B cell (primary cell): Measurements from ENCODE around the gene KIRREL3. TPM values are rescaled to one million over a fixed set of nuclear protein-coding genes. Genes with fewer than 3 reads are reported as not detected.

ENCODE experiments used
- ATAC-seq: fragments of 200-7000 bp; cut with Tn5 transposase; one replicate; pipeline ENCODE4 v1.10.0; 2021; ENCODE audit warnings: low read depth, mild to moderate bottlenecking, moderate number of reproducible peaks, moderate library complexity
- CTCF ChIA-PET: fragments of 350-600 bp; sonication (Branson Sonifier 250); formaldehyde crosslinking; loops from one replicate; lab custom pipeline; 2021; ENCODE audit warnings: antibody characterized with exemption, inconsistent platforms; lab: Charles Lee
- POLR2A ChIA-PET: fragments of 350-600 bp; sonication (Branson Sonifier 250); formaldehyde crosslinking; loops from one replicate; lab custom pipeline; 2021; ENCODE audit warnings: antibody characterized with exemption; lab: Charles Lee
- DNase-seq: peaks from one replicate; pipeline ENCODE4 v3.0.0; 2013
- H2AFZ ChIP-seq: 2 replicates; pipeline ENCODE4 v1.6.1; 2012; ENCODE audit warnings: mild to moderate bottlenecking, low read depth, low read length; ENCODE audit not compliant: insufficient read depth, poor library complexity, severe bottlenecking
- H3K27ac ChIP-seq, 2 donors: 1 replicate in 1 of 2; 2 replicates in 1 of 2; pipeline ENCODE4 v1.5.1; 2012 to 2013; ENCODE audit warnings: low read length in 2 of 2, mild to moderate bottlenecking in 2 of 2, moderate library complexity in 1 of 2
- H3K27me3 ChIP-seq, 4 experiments: fragments of 200-600 bp in 1 of 4; sonication (generic) in 1 of 4; replicated peaks in 1 of 4; 1 replicate in 2 of 4; 2 replicates in 2 of 4; pipeline versions ENCODE4 v1.6.1 to v1.7.0; 2013 to 2016; ENCODE audit warnings: low read length in 3 of 4, mild to moderate bottlenecking in 2 of 4, mixed read lengths in 1 of 4, moderate library complexity in 1 of 4; ENCODE audit not compliant: insufficient read depth in 4 of 4, control insufficient read depth in 3 of 4; ENCODE audit errors: control extremely low read depth in 1 of 4
- H3K36me3 ChIP-seq, 2 experiments: replicated peaks in 1 of 2; 1 replicate in 1 of 2; 2 replicates in 1 of 2; pipeline versions ENCODE4 v1.6.1 to v1.7.1; 2013; ENCODE audit warnings: low read length in 1 of 2; ENCODE audit not compliant: insufficient read depth in 2 of 2, control insufficient read depth in 1 of 2; ENCODE audit errors: control extremely low read depth in 1 of 2, extremely low read depth in 1 of 2
- H3K4me1 ChIP-seq, 2 donors: fragments of 200-600 bp in 1 of 2; sonication (generic) in 1 of 2; 1 replicate in 1 of 2; 2 replicates in 1 of 2; pipeline versions ENCODE4 v1.5.1 to v1.6.1; 2013 to 2017; ENCODE audit warnings: low read length in 2 of 2; ENCODE audit not compliant: control insufficient read depth in 2 of 2, insufficient read depth in 2 of 2
- H3K4me2 ChIP-seq: replicated peaks from 2 replicates; pipeline ENCODE3; 2012; ENCODE audit warnings: mild to moderate bottlenecking, low read depth, low read length; ENCODE audit not compliant: poor library complexity, severe bottlenecking
- H3K4me3 ChIP-seq, 5 experiments: fragments of 200-600 bp in 1 of 5; sonication (generic) in 1 of 5; 1 replicate in 3 of 5; 2 replicates in 2 of 5; pipeline versions ENCODE4 v1.5.1 to v1.7.0; 2011 to 2016; ENCODE audit warnings: low read length in 4 of 5, mild to moderate bottlenecking in 4 of 5, low read depth in 2 of 5, control low read depth in 1 of 5, moderate library complexity in 1 of 5; ENCODE audit not compliant: insufficient read depth in 1 of 5; ENCODE audit errors: control extremely low read depth in 1 of 5, extremely low read depth in 1 of 5
- H3K79me2 ChIP-seq: fragments of 200-600 bp; sonication (generic); one replicate; pipeline ENCODE4 v1.6.0; 2016; ENCODE audit warnings: low read length; ENCODE audit not compliant: control insufficient read depth, insufficient read depth
- H3K9ac ChIP-seq: fragments of 200-600 bp; sonication (generic); 2 replicates; pipeline ENCODE4 v1.6.1; 2017; ENCODE audit warnings: mild to moderate bottlenecking, low read length, moderate library complexity
- H3K9me3 ChIP-seq, 3 donors: one replicate each; pipeline versions ENCODE4 v1.6.1 to v1.7.1; 2013; ENCODE audit warnings: low read length in 2 of 3; ENCODE audit not compliant: control insufficient read depth in 2 of 3, insufficient read depth in 1 of 3; ENCODE audit errors: control extremely low read depth in 1 of 3
- H4K20me1 ChIP-seq: 2 replicates; pipeline ENCODE4 v1.6.0; 2012; ENCODE audit warnings: mild to moderate bottlenecking, low read length; ENCODE audit not compliant: insufficient read depth, control insufficient read depth, poor library complexity, severe bottlenecking
- H3K27ac Mint-ChIP-seq: one replicate; pipeline ENCODE4 v1.8.0; 2021; ENCODE audit warnings: mixed read lengths
- H3K27me3 Mint-ChIP-seq: one replicate; pipeline ENCODE4 v1.8.0; 2021; ENCODE audit warnings: mixed read lengths
- H3K4me1 Mint-ChIP-seq: one replicate; pipeline ENCODE4 v1.8.0; 2021; ENCODE audit warnings: mixed read lengths
- H3K4me3 Mint-ChIP-seq: one replicate; pipeline ENCODE4 v1.8.0; 2021; ENCODE audit warnings: mixed read lengths
- H3K9me3 Mint-ChIP-seq: one replicate; pipeline ENCODE4 v1.8.0; 2022; ENCODE audit warnings: mixed read lengths; ENCODE audit not compliant: insufficient read depth
- EZH2 ChIP-seq: IDR thresholded peaks from 2 replicates; pipeline ENCODE4 v1.6.1; 2012; ENCODE audit warnings: borderline replicate concordance, low read depth, mild to moderate bottlenecking, moderate library complexity, low read length; ENCODE audit not compliant: insufficient read depth, poor library complexity, severe bottlenecking
- WGBS: methylation state at CpG from one replicate; pipeline ENCODE4 v1.1.5; 2013; ENCODE audit warnings: missing lambda C conversion rate; ENCODE audit not compliant: insufficient coverage; 5-methylcytosine and 5-hydroxymethylcytosine counted together
- intact Hi-C: fragments of 100-400 bp; cut with micrococcal nuclease; formaldehyde crosslinking; loops from one replicate; pipeline ENCODE4 v1.10.0; 2022
- polyA plus RNA-seq: library from polyadenylated mRNA; depleted of rRNA; stranded (reverse); fragments of >200 nt; gene quantifications from 2 replicates; pipeline ENCODE4 v1.2.3, GENCODE V29; 2012
- total RNA-seq, 2 donors: library from RNA; stranded (reverse); fragments of 120-200 nt in 1 of 2; gene quantifications; 1 replicate in 1 of 2; 2 replicates in 1 of 2; pipeline versions ENCODE4 v1.2.3 to v1.2.4, GENCODE V29; 2013 to 2022
- TF ChIP-seq, protein P1 (sequence below): fragments of 200-600 bp; IDR thresholded peaks from one replicate; pipeline ENCODE4 v1.8.0; 2022; ENCODE audit warnings: antibody characterized with exemption, mild to moderate bottlenecking

Gene KIRREL3
- total and polyA plus RNA-seq, 2 donors (not counting 1 experiment from before 2014, with no cell fraction given): not detected

DNA sequence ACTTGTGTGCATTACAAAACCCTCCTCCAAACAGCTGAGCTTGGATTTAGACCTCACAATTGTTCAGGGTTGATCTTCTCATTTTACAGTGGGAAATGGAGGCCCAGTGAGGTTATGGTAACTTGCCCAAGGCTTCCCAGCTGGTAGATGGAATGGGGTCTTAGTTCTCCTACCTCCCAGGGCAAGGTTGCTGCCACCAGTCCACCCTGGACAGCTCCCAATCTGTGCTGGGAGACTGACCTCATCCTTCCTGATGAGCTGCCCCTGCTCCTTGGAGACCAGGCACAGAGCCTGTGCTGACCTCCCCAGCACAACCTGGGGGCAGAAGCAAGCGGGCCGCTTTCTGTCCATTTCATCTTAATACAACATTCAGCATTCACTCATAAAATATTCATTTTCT lies 454.4 kb downstream of the KIRREL3 start:
- POLR2A ChIA-PET: no interaction called here
- H3K4me1 Mint-ChIP-seq: no peaks in the 10 kb centered on the region
- H3K4me1 ChIP-seq: no peaks in the 10 kb centered on the region
- no peak overlapping the region for H3K4me3 ChIP-seq
- TF ChIP-seq EZH2: no peak
- TF ChIP-seq, protein P1, sequence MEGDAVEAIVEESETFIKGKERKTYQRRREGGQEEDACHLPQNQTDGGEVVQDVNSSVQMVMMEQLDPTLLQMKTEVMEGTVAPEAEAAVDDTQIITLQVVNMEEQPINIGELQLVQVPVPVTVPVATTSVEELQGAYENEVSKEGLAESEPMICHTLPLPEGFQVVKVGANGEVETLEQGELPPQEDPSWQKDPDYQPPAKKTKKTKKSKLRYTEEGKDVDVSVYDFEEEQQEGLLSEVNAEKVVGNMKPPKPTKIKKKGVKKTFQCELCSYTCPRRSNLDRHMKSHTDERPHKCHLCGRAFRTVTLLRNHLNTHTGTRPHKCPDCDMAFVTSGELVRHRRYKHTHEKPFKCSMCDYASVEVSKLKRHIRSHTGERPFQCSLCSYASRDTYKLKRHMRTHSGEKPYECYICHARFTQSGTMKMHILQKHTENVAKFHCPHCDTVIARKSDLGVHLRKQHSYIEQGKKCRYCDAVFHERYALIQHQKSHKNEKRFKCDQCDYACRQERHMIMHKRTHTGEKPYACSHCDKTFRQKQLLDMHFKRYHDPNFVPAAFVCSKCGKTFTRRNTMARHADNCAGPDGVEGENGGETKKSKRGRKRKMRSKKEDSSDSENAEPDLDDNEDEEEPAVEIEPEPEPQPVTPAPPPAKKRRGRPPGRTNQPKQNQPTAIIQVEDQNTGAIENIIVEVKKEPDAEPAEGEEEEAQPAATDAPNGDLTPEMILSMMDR: no peak
- H4K20me1 ChIP-seq: no peaks in the 10 kb centered on the region
- no peak for ATAC-seq
- H3K36me3 ChIP-seq: no peaks in the 10 kb centered on the region
- no CpG with 5 or more reads among the region's 2 CpGs for WGBS
- CTCF ChIA-PET: no interaction called here
- no peaks in the 10 kb centered on the region for H3K9me3 ChIP-seq
- intact Hi-C loops: no loop called here
- peaks cover 0 to 9% (median 1%) of the 10 kb centered on the region in 4 experiments for H3K27me3 ChIP-seq
- H3K27ac ChIP-seq: no peak overlapping the region
- peaks cover 17% of the 10 kb centered on the region for H3K27me3 Mint-ChIP-seq
- H2AFZ ChIP-seq: no peak overlapping the region
- H3K9me3 Mint-ChIP-seq: no peaks in the 10 kb centered on the region
- no peak overlapping the region for H3K4me3 Mint-ChIP-seq
- no peak overlapping the region for H3K4me2 ChIP-seq
- no peak overlapping the region for H3K27ac Mint-ChIP-seq
- no peak for DNase-seq
- H3K79me2 ChIP-seq: no peaks in the 10 kb centered on the region
- no peak overlapping the region for H3K9ac ChIP-seq

- H3K9me3 Mint-ChIP-seq: no peaks in the 10 kb centered on the region
- no peak overlapping the region for H3K4me3 Mint-ChIP-seq
- H3K4me2 ChIP-seq: no peak overlapping the region
- no peak overlapping the region for H3K27ac ChIP-seq
- no peaks in the 10 kb centered on the region for H4K20me1 ChIP-seq
- H3K27me3 Mint-ChIP-seq: peaks cover 17% of the 10 kb centered on the region
- no peak for DNase-seq
- ChIA-PET CTCF (no interaction called here), POLR2A (no interaction called here)
- TF ChIP-seq EZH2: no peak
- TF ChIP-seq, protein P1: no peak
- H3K4me3 ChIP-seq: no peak overlapping the region
- H3K4me1 Mint-ChIP-seq: no peaks in the 10 kb centered on the region
- WGBS: 95% methylated on average over 5 of the region's 8 CpGs
- H3K27ac Mint-ChIP-seq: no peak overlapping the region
- ATAC-seq: no peak
- no peak overlapping the region for H2AFZ ChIP-seq
- no peaks in the 10 kb centered on the region for H3K9me3 ChIP-seq
- H3K79me2 ChIP-seq: no peaks in the 10 kb centered on the region
- no peaks in the 10 kb centered on the region for H3K36me3 ChIP-seq
- no peaks in the 10 kb centered on the region for H3K4me1 ChIP-seq
- no peak overlapping the region for H3K9ac ChIP-seq
- intact Hi-C loops: no loop called here
- peaks cover 0 to 9% (median 1%) of the 10 kb centered on the region in 4 experiments for H3K27me3 ChIP-seq
These were observed 455.5 kb downstream of the KIRREL3 start for GRCh38 chr11:126545057-126545555.
